A549 treated with AZD9567 at 1 μM for 4 hours (cell line): Measurements from ENCODE around the gene NSMCE3. TPM values are rescaled to one million over a fixed set of nuclear protein-coding genes. Genes with fewer than 3 reads are reported as not detected.

Source experiments
- total RNA-seq: library from RNA; stranded (reverse); fragments of 200-300 nt; extraction: Qiagen RNA extraction; gene quantifications from 5 replicates; pipeline ENCODE4 v1.2.3, GENCODE V29; 2022; ENCODE audit not compliant: insufficient read depth

Gene NSMCE3
- total RNA-seq, result 13.8 to 16.3 TPM (median 15.8 TPM) in 5 replicates

DNA sequence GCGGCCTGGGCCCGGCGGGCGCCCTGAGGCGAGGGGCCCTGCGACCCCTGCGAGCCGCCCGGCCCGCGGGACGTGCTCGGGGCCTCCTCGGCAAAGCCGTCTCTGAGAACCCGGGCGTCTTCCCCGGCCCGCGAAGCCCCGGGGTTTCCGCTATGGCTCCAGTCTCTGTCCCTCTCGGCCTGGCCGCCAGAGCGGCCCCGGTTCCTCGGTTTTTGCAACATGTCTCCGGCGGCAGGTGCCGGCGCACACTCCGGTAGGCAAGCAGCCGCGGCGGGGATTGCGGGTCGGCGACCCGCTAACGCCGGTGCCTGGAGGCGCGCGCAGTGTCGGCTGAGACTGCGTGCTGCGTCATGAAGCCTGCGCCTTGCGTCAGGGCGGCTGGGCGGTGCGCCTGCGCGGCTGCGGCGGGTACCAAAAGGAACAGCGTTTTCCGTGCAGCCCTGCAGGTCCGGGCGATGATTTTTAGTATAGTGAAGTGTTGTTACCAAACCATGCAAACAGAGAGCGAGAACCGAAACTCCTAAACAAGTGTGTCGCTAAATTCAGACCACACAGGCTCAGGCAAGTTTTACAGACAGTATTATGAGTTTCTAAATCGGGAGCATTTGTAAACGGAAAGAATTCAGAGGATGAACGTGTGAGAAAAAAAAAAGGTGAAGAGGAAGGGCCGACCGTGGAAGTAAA lies at the start of gene NSMCE3:
Gene NSMCE3 (minus strand): TSS at position 338 of the 684 bp plus-strand sequence. CDS start 117 bp downstream, at position 221.

